Bronchial epithelial cell (primary cell): Measurements from ENCODE around the gene MBD5. TPM values are rescaled to one million over a fixed set of nuclear protein-coding genes. Genes with fewer than 3 reads are reported as not detected.
"Not testable (repeated sequence)": the region's sequence is repeated elsewhere in the genome, so short reads cannot be mapped to it uniquely, and the experiment has no call there.

ENCODE experiments used
- DNase-seq: peaks from one replicate; pipeline ENCODE4 v3.0.0-alpha.2; 2010; ENCODE audit warnings: low read depth
- FAIRE-seq: peaks from 2 replicates; lab custom pipeline; 2011; peaks lifted over from hg19 to GRCh38; lab: Jason Lieb, UNC
- H3K27me3 ChIP-seq: 2 replicates; pipeline ENCODE4 v1.5.1; 2011; ENCODE audit warnings: low read length; ENCODE audit not compliant: control insufficient read depth, insufficient read depth
- H3K36me3 ChIP-seq: 2 replicates; pipeline ENCODE4 v1.5.1; 2011; ENCODE audit warnings: low read length; ENCODE audit not compliant: control insufficient read depth, insufficient read depth
- H3K4me3 ChIP-seq: 2 replicates; pipeline ENCODE4 v1.5.1; 2011; ENCODE audit warnings: mild to moderate bottlenecking, low read depth, low read length, control low read depth
- total RNA-seq: library from RNA; depleted of rRNA; stranded (reverse); fragments of >200 nt; gene quantifications from 2 replicates; pipeline ENCODE4 v1.2.1, GENCODE V29; 2014
- TF ChIP-seq, protein P1 (sequence below): IDR thresholded peaks from 2 replicates; pipeline ENCODE4 v1.5.1; 2011; ENCODE audit warnings: mild to moderate bottlenecking, moderate library complexity, low read length, control low read depth, inconsistent platforms; ENCODE audit not compliant: insufficient read depth, severe bottlenecking

Gene MBD5
- total RNA-seq, 1 donor from 2014 or later: 5.3 TPM

- TF ChIP-seq, protein P1, sequence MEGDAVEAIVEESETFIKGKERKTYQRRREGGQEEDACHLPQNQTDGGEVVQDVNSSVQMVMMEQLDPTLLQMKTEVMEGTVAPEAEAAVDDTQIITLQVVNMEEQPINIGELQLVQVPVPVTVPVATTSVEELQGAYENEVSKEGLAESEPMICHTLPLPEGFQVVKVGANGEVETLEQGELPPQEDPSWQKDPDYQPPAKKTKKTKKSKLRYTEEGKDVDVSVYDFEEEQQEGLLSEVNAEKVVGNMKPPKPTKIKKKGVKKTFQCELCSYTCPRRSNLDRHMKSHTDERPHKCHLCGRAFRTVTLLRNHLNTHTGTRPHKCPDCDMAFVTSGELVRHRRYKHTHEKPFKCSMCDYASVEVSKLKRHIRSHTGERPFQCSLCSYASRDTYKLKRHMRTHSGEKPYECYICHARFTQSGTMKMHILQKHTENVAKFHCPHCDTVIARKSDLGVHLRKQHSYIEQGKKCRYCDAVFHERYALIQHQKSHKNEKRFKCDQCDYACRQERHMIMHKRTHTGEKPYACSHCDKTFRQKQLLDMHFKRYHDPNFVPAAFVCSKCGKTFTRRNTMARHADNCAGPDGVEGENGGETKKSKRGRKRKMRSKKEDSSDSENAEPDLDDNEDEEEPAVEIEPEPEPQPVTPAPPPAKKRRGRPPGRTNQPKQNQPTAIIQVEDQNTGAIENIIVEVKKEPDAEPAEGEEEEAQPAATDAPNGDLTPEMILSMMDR: no peak
- Histone ChIP-seq H3K36me3 (no peaks in the 10 kb centered on the region), H3K27me3 (peaks cover 1% of the 10 kb centered on the region), H3K4me3 (no peak overlapping the region)
- FAIRE-seq (no peak), DNase-seq (no peak)
Observed at GRCh38 chr2:148540022-148540421, 519.1 kb downstream of the MBD5 start.

DNA sequence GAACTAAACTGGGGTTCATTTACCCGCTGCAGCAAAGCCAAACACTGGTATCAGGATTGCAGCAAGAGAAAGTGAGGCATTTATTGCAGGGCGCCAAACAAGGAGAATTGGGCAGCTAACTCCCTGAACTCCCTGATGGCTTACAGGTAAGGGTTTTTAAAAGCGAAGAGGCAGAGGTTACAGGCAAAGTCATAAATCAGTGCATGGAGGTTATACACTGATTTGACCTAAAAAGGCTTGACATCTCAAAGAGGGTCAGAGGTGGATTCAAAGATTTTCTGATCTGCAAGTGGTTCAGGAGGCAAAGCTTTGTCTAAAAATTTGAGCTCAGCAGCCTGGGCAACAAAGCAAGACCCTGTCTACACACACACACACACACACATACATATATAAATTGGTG lies 520.9 kb downstream of the MBD5 start:
- no peak overlapping the region for H3K4me3 ChIP-seq
- no peak for FAIRE-seq

GRCh38 chr2:148542614-148543013 lies 521.7 kb downstream of the MBD5 start:
- Histone ChIP-seq H3K4me3 (no peak overlapping the region), H3K36me3 (no peaks in the 10 kb centered on the region), H3K27me3 (peaks cover 1% of the 10 kb centered on the region)
- DNase-seq: no peak
- TF ChIP-seq, protein P1: no peak
- no peak for FAIRE-seq

More for the DNA sequence above, 520.9 kb downstream of the MBD5 start:
- no peaks in the 10 kb centered on the region for H3K36me3 ChIP-seq
- no peak for DNase-seq
- peaks cover 1% of the 10 kb centered on the region for H3K27me3 ChIP-seq
- TF ChIP-seq, protein P1: no peak

DNA sequence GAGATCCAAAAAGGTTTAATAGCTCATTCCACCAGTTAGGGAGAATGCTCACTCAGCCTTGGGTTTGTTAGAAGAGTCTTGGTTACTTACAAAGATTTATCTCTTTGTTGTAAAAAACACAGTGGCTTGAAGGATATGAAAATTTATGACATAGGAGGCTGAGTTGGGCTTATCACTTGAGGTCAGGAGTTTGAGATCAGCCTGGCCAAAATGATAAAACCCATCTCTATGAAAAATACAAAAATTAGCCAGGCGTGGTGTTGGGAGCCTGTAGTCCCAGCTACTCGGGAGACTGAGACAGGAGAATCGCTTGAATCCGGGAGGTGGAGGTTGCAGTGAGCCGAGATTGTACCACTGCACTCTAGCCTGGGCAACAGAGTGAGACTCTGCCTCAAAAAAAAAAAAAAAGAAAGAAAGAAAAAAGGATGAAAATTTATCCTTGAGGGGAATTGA lies 522.2 kb downstream of the MBD5 start:
- H3K36me3 ChIP-seq, FAIRE-seq, H3K4me3 ChIP-seq, H3K27me3 ChIP-seq, DNase-seq: not testable (repeated sequence)

GRCh38 chr2:148545390-148546256 lies 524.7 kb downstream of the MBD5 start:
- DNase-seq (no peak), FAIRE-seq (no peak)
- TF ChIP-seq, protein P1: no peak
- no peaks in the 10 kb centered on the region for H3K36me3 ChIP-seq
- H3K4me3 ChIP-seq: no peak overlapping the region
- H3K27me3 ChIP-seq: peaks cover 3% of the 10 kb centered on the region

- no peak for FAIRE-seq
- TF ChIP-seq, protein P1: no peak
- no peaks in the 10 kb centered on the region for H3K36me3 ChIP-seq
- peaks cover 3% of the 10 kb centered on the region for H3K27me3 ChIP-seq
- no peak for DNase-seq
- H3K4me3 ChIP-seq: no peak overlapping the region
Observed at GRCh38 chr2:148546270-148546669, 525.4 kb downstream of the MBD5 start.
